HG03521 (cell line): ENCODE results near the gene OCA2.

Experiments
- ATAC-seq: cut with Tn5 transposase; IDR thresholded peaks from one replicate; pipeline ENCODE4 v1.9.1; 2021; ENCODE audit warnings: mild to moderate bottlenecking, moderate library complexity; ENCODE audit not compliant: unreplicated experiment

OCA2 gene

DNA sequence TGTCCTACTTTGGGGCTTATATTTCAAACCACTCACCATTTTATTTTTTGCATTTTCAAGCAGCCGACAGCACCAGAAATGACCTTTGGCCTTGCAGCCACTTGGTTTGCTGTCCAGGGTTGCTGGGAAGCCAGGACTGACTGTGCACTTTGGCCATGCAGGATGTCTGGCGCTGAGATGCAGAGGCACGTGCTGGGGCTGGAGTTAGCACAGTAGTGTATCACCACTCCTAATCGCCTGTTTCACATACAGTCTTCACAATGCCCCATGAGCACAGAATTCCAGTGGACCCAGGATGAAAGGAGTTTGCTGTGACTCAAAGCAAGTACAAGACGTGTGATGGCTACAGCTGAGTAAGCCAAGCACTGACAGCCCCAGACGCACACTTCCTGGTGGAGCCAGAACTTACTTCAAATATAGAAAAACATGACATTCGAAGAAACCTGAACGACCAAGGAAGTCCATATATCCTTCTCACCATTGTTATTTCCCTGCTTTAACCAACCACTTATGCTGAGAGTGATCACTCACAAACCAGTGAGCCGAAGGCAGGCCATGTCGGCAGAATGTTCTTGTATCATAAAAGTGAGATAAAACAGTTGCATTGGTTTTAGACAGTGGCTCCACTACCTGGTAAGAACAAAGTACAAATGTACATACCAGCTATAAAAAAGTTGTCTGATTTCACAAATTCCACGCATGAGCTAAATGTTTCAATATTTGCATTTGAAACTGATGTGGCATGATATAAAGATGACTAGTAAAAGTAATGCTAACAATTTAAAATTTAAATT lies 16.0 kb downstream of the OCA2 start:
- no peak for ATAC-seq

DNA sequence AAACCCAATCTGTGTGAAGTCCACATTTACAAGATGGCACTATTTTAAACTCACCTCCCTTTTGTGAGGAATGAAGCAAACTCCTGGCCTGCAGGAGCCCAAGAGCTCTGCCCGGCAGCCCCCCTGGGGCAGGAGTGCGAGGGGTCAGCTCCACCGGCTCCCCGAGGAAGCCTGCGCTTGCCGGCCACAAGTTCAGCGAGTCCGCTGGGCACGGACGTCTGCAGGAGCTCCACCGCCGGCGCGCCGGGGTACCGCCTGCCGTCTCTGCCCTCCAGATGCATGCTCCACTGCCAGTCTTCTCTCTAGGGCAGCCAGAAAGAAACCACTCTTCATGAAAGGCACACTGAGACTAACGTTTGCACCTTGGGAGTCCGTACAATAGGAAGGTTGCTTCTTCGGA lies 17.5 kb downstream of the OCA2 start:
- ATAC-seq, result no peak

DNA sequence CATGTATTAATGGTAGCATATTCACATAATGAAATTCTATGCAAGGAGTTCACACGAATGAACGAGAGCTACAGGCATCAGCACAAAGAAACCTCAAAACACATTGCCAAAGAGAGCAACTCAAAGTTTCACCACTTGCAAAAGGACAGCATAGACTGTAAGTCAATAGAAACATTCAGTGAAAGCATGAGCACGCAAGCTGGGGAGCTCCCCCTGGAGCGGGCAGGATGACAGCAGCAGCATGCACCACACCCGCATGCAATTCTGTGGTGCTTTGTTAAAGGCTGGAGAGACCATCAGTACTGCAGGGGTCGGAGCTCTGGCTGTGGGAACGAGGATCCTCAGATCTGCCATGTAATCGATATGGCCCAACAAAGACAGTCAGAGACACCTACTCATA lies 18.7 kb downstream of the OCA2 start:
- no peak for ATAC-seq

DNA sequence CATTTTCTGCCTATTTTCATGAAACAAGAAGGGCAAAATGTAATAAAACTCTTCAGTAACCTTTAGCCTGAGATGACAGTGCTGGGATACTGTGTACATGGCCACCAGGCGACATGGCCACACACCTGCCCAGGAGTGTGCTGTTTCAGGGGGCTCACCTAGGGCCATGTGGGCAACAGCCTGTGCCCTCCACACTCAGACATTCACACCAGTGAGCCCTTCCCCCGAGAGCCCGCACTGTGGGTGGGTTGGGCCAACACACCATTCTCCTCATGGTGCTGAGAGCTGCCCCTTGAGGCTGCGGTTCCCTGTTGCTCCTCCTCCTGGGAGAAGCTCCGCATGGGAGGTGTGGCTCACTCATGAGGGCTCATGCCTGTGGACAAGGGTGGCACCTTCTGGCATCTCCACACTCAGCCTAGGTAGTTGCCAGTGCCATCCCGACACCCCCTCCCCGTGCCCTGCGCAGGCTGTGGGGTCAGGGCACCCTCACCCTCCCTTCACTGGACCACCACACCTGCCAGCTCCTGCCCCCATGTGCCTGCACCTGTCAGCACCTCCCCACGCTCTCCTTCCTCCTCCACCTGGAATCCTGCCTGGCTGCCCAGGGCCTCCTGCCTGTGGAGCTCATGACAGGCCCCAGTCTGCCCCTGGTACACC lies 19.7 kb downstream of the OCA2 start:
- ATAC-seq, result no peak

DNA sequence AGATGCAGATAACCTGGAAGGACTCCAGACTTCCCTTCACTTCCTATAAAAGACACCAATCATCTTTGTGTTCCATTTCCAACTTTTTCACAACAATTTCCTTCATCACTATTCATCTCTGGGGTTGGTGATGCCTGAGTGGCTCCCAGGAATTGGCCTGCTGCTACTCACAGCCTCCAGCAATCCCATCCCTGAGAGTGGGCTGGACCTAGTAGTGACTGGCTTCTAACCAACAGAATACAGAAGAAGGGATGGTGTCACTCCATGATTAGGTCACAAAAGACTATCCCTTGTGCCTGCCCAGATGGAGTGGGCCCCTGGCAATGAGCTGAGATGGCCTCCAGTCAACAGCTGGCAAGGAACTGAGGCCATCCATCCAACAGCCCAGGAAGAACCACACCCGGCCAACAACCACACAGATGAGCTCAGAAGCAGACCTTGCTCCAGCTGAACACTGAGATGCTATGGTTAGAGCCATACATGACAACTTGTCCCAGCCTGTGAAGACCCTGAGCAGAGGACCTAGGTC lies 20.9 kb downstream of the OCA2 start:
- no peak for ATAC-seq

DNA sequence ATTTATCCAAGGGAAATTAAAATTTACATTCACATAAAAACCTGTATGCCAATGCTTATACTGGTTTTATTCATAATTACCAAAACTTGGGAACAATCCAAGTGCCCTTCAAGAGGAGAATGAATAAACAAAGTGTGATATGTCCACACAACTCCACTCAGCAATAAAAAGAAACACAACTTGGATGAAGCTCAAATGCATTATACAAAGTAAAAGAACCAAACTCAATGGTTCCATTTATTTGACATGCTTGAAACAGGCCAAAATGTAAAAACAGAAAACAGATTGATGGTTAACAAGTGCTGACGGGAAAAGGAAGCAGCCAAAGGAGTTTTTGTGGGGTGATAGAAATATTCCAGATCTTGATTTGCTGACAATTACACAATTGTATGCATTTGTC lies 23.5 kb downstream of the OCA2 start:
- ATAC-seq, result no peak

DNA sequence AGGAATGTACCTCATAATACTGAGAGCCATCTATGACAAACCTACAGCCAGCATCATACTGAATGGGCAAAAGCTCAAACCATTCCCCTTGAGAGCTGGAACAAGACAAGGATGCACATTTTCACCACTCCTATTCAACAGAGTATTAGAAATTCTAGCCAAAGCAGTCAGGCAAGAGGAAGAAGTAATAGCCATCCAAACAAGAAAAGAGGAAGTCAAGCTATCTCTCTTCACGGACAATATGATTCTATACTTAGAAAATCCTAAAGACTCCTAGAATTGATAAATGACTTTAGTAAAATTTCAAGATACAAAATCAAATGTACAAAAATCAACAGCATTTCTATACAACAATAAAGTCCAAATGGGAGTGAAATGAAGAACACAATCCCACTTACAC lies 30.2 kb downstream of the OCA2 start:
- ATAC-seq, result no peak

DNA sequence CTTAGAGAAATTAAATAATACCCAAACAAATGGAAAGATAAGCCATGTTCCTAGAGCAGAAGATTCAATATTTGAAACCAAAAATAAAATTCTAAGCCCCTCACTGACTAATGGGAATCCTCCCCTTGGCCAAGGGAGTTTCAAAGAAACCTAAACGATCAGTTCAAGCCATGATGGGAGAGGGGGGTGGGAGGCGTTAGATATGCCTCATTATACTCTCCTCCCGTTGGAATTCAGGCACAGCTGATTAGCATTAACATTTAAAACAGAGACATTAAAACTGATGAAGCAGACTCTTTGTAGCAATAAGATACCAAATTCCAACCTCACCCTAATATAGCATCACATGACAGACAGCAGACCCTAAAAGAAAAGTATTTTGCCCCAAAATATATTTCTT lies 32.9 kb downstream of the OCA2 start:
- ATAC-seq, result no peak

DNA sequence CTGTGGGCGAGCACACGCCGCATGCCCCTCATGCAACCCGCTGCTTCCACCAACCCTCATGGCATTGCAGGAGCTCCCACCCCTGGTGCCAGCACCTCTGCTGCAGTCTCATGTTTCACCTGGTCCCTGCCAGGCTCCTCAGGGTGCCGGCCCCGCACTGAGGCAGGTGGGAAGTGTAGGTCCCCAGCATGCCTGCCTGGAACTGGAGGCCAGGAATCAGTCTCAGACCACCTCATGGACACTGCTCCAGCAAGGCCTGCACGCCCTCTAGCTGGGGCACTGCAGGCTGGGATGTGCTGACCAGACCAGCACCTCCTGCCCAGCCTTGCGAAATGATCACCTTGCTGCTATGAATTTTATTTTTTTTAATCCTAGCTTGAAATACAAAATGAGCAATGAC lies 39.1 kb downstream of the OCA2 start:
- no peak for ATAC-seq

DNA sequence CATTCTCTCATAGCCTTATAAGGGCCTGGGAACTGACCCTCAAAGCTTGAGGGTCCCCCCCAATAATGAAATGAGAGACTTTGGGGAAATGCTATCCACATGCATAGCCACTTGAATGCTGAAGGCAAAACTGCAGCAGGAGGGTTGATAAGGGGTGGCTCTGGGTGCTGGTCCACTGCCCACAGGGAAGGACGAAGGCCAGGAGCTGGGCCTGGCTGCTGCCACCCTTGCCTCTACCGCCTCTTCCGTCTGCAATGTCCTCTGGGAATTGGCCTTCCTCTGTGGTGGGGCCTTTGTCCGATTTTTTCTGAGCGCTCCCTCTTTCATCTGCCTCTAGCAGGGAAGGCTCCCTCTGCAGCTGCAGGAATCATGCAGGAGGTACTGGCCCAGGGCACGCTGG lies 41.0 kb downstream of the OCA2 start:
- ATAC-seq, result no peak

DNA sequence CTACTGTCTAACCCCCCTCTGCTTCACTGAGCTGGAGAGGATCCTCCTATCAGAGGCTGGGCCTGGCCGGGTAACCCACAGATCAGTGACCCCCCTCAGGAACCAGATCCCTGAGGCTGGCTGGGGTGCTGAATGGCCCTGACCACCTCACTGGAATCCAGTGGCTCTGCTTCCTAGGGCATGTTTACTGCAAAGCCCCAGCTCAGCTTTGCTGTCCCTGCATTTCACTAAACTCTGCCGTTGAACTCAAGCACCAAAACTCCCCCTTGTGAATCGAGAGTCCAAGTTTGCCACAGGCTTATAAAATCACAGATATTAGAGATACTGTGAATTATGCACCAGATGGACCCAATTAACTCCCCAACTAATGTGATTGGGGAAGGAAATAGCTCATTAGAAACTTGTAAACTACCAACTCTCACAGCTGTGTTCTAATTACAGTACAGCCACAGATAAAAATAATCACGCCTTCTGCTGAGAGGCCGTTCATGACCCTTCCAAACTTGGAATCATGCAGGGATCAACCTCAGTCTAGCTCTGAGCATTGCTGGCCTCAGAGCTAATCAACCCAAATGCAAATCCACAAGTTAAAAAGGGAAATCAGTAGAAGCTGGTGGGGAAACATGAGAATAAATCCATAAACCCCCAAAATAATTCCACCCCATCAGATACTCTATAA lies 47.0 kb downstream of the OCA2 start:
- ATAC-seq, result no peak

DNA sequence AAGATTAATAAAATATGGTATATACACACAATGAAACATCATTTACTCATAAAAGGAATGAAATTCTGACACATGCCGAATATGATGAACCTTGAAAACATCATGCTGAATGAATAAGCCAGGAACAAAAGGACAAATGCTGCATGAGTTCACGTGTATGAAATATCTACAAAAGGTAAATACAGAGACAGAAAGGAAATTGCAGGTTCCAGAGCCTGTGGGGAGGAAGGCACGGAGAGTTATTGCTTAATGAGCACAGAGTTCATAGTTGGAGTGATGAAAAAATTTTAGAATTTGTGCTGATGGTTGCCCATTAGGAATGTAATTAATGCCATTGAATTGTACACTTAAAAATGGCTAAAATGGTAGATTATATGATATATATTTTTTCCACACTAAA lies 49.5 kb downstream of the OCA2 start:
- no peak for ATAC-seq

DNA sequence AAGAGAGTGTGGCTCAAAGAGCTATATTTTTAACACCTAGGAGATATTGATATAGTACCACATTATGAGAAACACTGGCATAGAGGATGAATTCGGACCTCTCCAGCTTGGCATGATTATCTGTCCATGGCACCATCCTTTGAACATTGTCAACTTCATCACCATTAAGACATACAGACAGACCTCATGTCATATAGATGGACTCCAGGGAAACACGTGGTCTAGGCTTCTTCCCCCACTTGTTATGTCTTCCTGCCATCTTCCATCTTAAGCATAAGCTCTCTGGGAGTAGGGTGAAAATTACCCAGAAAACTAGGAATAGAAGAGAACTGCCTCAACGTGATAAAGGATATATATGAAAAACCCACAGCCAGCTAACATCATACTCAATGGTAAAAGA lies 51.8 kb downstream of the OCA2 start:
- no peak for ATAC-seq

DNA sequence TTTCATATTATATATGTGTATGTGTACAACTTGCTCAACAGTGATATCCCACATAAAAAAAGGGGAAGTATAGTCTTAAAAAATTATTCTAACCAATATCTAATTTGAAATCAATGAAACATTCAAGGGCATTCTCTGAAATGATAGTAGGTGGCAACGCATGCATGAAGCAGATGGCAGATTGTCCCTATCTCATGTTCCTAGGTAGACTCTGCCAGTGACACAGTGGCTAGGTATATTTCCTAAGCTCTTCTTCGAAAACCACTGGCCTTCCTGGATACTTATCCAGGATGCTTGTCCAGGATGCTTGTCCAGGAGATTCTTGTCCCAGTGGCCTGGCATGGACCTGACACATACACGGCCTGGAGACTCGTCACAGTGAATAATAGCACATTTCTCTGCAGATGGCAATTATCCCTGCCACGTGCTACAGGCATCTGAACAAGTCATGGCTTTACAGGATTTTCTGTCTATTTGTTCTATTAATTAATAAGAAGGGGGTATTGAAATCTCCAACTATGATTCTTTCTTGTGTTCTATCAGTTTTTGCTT lies 54.9 kb downstream of the OCA2 start:
- ATAC-seq, result no peak

DNA sequence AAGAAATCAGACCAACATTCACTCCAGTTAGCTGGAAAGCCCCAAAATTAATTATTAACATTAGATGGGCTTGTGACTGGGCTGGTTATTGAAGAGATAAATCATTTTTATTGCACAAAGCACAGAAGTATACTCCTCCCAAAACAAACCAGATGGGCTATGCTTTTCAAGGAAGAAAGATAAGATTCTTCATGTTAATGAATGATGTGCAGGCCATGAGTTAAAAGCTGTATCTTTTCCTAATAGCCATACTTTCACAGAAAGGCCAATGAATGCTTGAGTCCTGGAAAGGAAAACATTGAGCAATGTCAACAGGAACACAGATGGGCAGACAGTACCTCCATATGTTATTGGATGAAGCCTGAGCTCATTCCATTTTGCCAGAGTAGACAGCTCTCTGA lies 55.4 kb downstream of the OCA2 start:
- no peak for ATAC-seq

DNA sequence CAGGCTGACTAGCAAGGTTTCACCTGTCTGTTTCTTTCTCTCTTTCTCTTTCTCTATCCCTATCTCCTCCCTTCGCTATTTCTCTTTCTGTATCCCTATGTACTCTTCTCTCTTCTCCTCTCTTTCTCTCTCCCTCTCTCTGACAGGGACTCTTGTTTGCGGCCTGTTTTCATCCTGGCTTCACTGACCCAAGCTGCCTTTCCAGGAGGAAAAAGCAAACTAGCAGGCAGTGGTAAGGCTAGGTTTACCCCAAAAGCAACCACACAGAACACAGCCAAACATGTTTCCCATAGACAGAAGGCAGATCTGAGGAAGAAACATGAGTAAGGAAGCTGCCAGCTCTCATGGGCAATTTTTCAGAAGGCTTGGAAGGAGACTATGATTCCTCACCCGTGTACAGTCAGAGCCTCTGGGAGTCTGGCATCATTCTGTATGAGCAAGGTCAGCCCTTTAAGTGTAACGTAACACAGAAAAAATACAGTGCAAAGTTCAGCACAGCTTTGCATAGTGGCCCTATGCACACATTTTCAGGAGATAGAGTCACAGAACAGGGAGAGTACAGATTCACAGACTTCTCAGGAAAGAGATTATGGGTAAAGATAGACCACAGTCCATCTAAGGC lies 61.0 kb downstream of the OCA2 start:
- no peak for ATAC-seq

DNA sequence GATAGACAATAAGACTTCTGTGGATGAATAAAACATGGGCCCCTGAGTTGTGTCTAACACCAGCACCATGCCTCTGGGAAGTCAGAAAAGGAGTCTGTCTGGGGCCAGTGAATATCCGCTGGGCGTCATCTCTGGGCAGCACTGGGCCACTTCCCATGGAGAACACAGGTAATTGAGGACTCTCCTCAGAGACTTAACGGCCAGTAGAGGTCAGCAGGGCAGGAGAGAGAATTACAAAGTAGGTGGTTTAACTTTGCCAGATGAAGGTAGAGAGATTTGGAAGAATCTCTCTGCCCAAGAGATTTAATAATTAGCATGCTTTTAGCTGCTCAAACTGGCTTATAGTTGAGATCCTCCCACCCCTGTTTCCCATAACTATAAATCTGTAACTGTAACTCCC lies 65.7 kb downstream of the OCA2 start:
- ATAC-seq, result no peak

DNA sequence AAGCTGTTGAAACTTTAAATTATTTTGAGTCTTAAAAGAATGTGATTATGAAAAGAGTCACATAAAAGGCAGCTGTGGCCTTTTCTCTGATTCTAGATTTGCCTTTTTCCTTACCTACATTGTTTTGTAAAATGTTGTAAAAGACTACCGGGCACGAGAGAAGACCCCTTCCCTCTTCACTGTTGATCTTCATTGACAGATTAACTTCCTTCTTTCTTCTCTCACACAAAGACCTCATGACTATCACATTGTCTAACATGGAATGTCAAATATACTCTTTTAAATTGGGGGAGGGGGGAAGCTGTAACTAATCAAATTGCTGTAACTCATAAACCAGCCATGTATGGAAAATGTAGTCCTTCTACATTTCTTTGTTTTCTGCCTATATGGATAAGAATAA lies 68.3 kb downstream of the OCA2 start:
- no peak for ATAC-seq

DNA sequence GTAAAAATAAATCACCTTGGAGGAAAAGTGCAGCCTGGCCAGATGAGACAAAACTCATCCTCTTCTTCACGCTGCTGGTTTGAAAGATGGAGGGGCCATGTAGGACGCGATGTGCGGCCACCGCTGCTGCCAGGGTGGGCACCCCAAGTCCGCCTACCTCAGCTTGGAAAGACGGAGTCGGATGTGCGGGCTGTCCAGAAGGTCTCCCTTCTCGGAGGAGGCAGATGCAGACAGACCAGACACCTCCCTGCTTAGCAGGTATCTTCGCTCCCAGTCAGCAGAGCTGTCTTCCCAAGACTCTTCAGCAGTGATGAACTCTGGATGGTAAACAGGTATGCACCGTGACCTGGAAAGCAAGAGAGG lies 71.4 kb downstream of the OCA2 start:
- ATAC-seq, result no peak

DNA sequence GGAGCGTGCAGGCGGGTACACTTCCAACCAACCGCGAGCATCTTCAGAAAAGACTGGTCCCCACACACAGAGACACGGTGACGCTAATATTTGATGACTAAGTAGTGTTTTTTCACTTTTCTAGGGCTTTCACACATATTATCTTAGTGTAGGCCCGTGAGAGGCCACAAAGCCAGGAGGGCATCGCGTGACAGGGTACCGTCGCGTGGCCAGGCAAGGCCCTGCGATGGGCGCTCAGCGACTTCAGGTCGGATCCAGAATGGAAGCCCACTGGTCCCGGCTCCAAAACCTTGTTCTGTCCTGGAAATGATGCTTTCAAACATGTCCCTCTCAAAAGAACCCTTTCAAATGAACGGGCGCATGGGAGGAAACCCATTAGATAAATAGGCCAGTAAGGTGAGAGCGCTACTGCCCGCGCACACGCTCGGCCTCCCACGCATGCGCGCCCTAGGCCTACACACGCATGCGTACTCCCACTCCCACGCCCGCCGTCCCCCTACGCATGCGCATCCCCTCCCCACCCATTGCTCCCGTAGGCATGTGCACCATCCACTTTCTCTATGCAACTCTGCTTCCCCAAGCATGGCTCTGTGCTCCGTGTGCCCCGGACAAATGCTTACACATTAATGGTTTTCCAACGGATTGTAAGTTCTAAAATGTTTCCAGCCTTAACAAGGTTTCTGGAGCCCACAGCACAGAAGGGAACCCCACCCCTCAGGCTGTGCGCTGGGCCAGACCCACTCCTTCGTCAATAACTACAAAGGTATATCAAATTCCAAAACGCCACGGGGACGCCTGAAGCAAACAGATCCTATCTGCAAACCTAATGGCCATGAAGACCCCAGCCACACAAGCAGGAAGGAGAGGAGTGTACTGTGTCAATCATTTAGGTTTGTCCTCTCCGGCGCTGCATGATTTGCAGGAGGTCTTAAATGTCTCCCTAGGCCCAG lies 72.1 kb downstream of the OCA2 start:
- ATAC-seq, result no peak
